ENCODE measurements around the gene THAP4.

THAP4 gene

GRCh38 chr2:241672243-241673188, 35.6 kb upstream of the THAP4 start:
- no peak overlapping the region for H3K4me3 ChIP-seq (ENCODE audit: control insufficient read depth, low read depth, low read length)
- DNase-seq (ENCODE audit: low read depth), result no peak
- no peak for TF ChIP-seq CTCF (IDR thresholded peaks at IDR 0.05; ENCODE audit: control insufficient read depth, insufficient read depth, low read depth, low read length, missing control alignments)

GRCh38 chr2:241671457-241672240, 34.7 kb upstream of the THAP4 start:
- no peak overlapping the region for H3K4me3 ChIP-seq (ENCODE audit: control insufficient read depth, low read depth, low read length)
- TF ChIP-seq CTCF (IDR thresholded peaks at IDR 0.05; ENCODE audit: control insufficient read depth, insufficient read depth, low read depth, low read length, missing control alignments), result no peak
- DNase-seq (ENCODE audit: low read depth), result no peak

- no peak overlapping the region for H3K4me3 ChIP-seq (ENCODE audit: control insufficient read depth, low read depth, low read length)
- no peak for DNase-seq (ENCODE audit: low read depth)
- TF ChIP-seq CTCF (IDR thresholded peaks at IDR 0.05; ENCODE audit: control insufficient read depth, insufficient read depth, low read depth, low read length, missing control alignments), result no peak
Observed at GRCh38 chr2:241670333-241671110, 33.6 kb upstream of the THAP4 start.

GRCh38 chr2:241668839-241669238, 31.9 kb upstream of the THAP4 start:
- DNase-seq (ENCODE audit: low read depth), result no peak
- H3K4me3 ChIP-seq (ENCODE audit: control insufficient read depth, low read depth, low read length), result no peak overlapping the region
- TF ChIP-seq CTCF (IDR thresholded peaks at IDR 0.05; ENCODE audit: control insufficient read depth, insufficient read depth, low read depth, low read length, missing control alignments), result no peak

GRCh38 chr2:241668354-241668753, 31.4 kb upstream of the THAP4 start:
- no peak for DNase-seq (ENCODE audit: low read depth)
- H3K4me3 ChIP-seq (ENCODE audit: control insufficient read depth, low read depth, low read length), result no peak overlapping the region
- no peak for TF ChIP-seq CTCF (IDR thresholded peaks at IDR 0.05; ENCODE audit: control insufficient read depth, insufficient read depth, low read depth, low read length, missing control alignments)

Data from AG09309 (cell line).